Body of pancreas (tissue), 4 donors: ENCODE measurements around the gene ULK3. TPM values are rescaled to one million over a fixed set of nuclear protein-coding genes. Genes with fewer than 3 reads are reported as not detected.

ENCODE experiments used
- ATAC-seq: fragments of 150-250 bp; one replicate; pipeline ENCODE4 v1.9.1; 2016
- DNase-seq, 4 donors: peaks; one replicate each; pipeline ENCODE4 v3.0.0-alpha.2; 2019
- H3K27ac ChIP-seq, 4 donors: fragments of 200-600 bp; sonication (generic); 1 replicate in 3 of 4; 2 replicates in 1 of 4; pipeline versions ENCODE4 v1.5.1 to v1.6.1; 2016 to 2019; ENCODE audit warnings: mild to moderate bottlenecking in 1 of 4, mixed read lengths in 1 of 4, moderate library complexity in 1 of 4
- H3K27me3 ChIP-seq, 2 donors: fragments of 200-600 bp; sonication (generic); one replicate each; pipeline ENCODE4 v1.6.0; 2016; ENCODE audit warnings: mild to moderate bottlenecking in 1 of 2
- H3K36me3 ChIP-seq, 2 donors: fragments of 200-600 bp; sonication (generic); replicated peaks in 1 of 2; 2 replicates each; pipeline ENCODE4 v1.5.1; 2016; ENCODE audit warnings: low read depth in 2 of 2; ENCODE audit not compliant: insufficient read depth in 1 of 2
- H3K4me1 ChIP-seq: fragments of 200-600 bp; sonication (generic); one replicate; pipeline ENCODE4 v1.6.0; 2016
- H3K4me3 ChIP-seq, 2 donors: fragments of 200-600 bp; sonication (generic); 1 replicate in 1 of 2; 2 replicates in 1 of 2; pipeline ENCODE4 v1.5.1; 2016 to 2019
- H3K9me3 ChIP-seq, 3 donors: fragments of 200-600 bp; sonication (generic); 1 replicate in 2 of 3; 2 replicates in 1 of 3; pipeline ENCODE4 v1.5.1; 2016
- POLR2A ChIP-seq, 3 donors: fragments of 450-650 bp; IDR thresholded peaks; one replicate each; pipeline ENCODE4 v1.6.1; 2016; ENCODE audit warnings: antibody characterized with exemption in 3 of 3, mild to moderate bottlenecking in 2 of 3
- WGBS, 2 donors: methylation state at CpG; one replicate each; pipeline ENCODE4 v1.1.5; 2017; 5-methylcytosine and 5-hydroxymethylcytosine counted together
- intact Hi-C: fragments of 100-400 bp; cut with DNase I; formaldehyde crosslinking; loops from one replicate; pipeline ENCODE4 v1.15.1; 2023
- total RNA-seq, 2 donors: library from RNA; depleted of rRNA; stranded (reverse); fragments of >200 nt; gene quantifications; one replicate each; pipeline ENCODE4 v1.1.0, GENCODE V29; 2016
- TF ChIP-seq, protein P1 (sequence below), 7 experiments: fragments of 450-650 bp in 4 of 7; fragments of 200-600 bp in 3 of 7; sonication (generic) in 3 of 7; IDR thresholded peaks; one replicate each; pipeline ENCODE4 v1.5.1; 2016 to 2019; ENCODE audit warnings: antibody characterized with exemption in 7 of 7

ULK3 gene
- total RNA-seq, 2 donors from 2014 or later: 74.2 to 76.3 TPM

GRCh38 chr15:74793135-74794028 lies 49.6 kb downstream of the ULK3 start:
- H3K27ac ChIP-seq: no peak overlapping the region
- DNase-seq (no peak), ATAC-seq (no peak)
- H3K4me1 ChIP-seq: peaks cover 25% of the 10 kb centered on the region
- H3K27me3 ChIP-seq: no peaks in the 10 kb centered on the region
- no peaks in the 10 kb centered on the region for H3K36me3 ChIP-seq
- no peak overlapping the region for H3K4me3 ChIP-seq
- 64 to 85% methylated on average over 10 to 12 of the region's 12 CpGs for WGBS, 2 donors
- TF ChIP-seq POLR2A (IDR thresholded peaks at IDR 0.05): no peak
- TF ChIP-seq, protein P1, sequence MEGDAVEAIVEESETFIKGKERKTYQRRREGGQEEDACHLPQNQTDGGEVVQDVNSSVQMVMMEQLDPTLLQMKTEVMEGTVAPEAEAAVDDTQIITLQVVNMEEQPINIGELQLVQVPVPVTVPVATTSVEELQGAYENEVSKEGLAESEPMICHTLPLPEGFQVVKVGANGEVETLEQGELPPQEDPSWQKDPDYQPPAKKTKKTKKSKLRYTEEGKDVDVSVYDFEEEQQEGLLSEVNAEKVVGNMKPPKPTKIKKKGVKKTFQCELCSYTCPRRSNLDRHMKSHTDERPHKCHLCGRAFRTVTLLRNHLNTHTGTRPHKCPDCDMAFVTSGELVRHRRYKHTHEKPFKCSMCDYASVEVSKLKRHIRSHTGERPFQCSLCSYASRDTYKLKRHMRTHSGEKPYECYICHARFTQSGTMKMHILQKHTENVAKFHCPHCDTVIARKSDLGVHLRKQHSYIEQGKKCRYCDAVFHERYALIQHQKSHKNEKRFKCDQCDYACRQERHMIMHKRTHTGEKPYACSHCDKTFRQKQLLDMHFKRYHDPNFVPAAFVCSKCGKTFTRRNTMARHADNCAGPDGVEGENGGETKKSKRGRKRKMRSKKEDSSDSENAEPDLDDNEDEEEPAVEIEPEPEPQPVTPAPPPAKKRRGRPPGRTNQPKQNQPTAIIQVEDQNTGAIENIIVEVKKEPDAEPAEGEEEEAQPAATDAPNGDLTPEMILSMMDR (IDR thresholded peaks at IDR 0.05): no peak
- intact Hi-C loops: no loop called here
- no peaks in the 10 kb centered on the region for H3K9me3 ChIP-seq

- H3K36me3 ChIP-seq: no peaks in the 10 kb centered on the region
- H3K27me3 ChIP-seq: no peaks in the 10 kb centered on the region
- TF ChIP-seq, protein P1 (IDR thresholded peaks at IDR 0.05): no peak
- no peak for TF ChIP-seq POLR2A (IDR thresholded peaks at IDR 0.05)
- no peak for DNase-seq
- H3K4me1 ChIP-seq: peaks cover 20% of the 10 kb centered on the region
- intact Hi-C loops: no loop called here
- WGBS, 2 donors: 70 to 76% methylated on average over 6 to 11 of the region's 12 CpGs
- H3K9me3 ChIP-seq: no peaks in the 10 kb centered on the region
- no peak overlapping the region for H3K4me3 ChIP-seq
- no peak overlapping the region for H3K27ac ChIP-seq
- ATAC-seq: no peak
Measured at GRCh38 chr15:74792227-74793016, 50.5 kb downstream of the ULK3 start.

GRCh38 chr15:74791667-74792066 lies 51.3 kb downstream of the ULK3 start:
- H3K4me1 ChIP-seq: peaks cover 22% of the 10 kb centered on the region
- no peak overlapping the region for H3K4me3 ChIP-seq
- no peak for TF ChIP-seq POLR2A (IDR thresholded peaks at IDR 0.05)
- TF ChIP-seq, protein P1 (IDR thresholded peaks at IDR 0.05): no peak
- no peaks in the 10 kb centered on the region for H3K36me3 ChIP-seq
- no peak overlapping the region for H3K27ac ChIP-seq
- 84 to 86% methylated on average over 7 of the region's 7 CpGs for WGBS, 2 donors
- DNase-seq (no peak), ATAC-seq (no peak)
- intact Hi-C loops: no loop called here
- H3K27me3 ChIP-seq: no peaks in the 10 kb centered on the region
- H3K9me3 ChIP-seq: no peaks in the 10 kb centered on the region

DNA sequence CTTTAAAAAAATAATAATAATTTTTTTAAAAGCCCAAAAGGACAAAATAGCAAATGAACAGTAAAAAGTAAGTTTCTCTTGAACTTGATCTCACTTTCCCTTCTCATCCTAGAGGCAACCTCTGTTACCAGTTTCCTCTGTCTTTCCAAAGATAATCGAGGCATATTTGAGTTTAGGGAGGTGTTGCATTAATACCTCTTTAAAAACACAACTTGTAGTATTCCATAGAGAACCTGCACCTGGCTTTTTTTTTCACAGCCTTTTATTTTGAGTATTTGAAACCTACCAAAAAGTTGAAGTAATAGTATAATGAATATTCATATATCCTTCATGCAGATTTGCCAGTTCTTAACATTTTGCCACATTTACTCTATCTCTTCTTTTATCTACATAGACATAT lies 51.9 kb downstream of the ULK3 start:
- intact Hi-C loops: no loop called here
- TF ChIP-seq, protein P1 (IDR thresholded peaks at IDR 0.05): no peak
- TF ChIP-seq POLR2A (IDR thresholded peaks at IDR 0.05): no peak
- ATAC-seq: no peak
- H3K36me3 ChIP-seq: no peaks in the 10 kb centered on the region
- no peaks in the 10 kb centered on the region for H3K9me3 ChIP-seq
- no peak for DNase-seq
- peaks cover 28% of the 10 kb centered on the region for H3K4me1 ChIP-seq
- no peaks in the 10 kb centered on the region for H3K27me3 ChIP-seq
- no peak overlapping the region for H3K27ac ChIP-seq
- WGBS, 2 donors: 52 to 80% methylated on average over 1 of the region's 1 CpG
- no peak overlapping the region for H3K4me3 ChIP-seq
